H1 (cell line): ENCODE measurements around the gene ABI1. TPM values are rescaled to one million over a fixed set of nuclear protein-coding genes. Genes with fewer than 3 reads are reported as not detected.

Source experiments
- CTCF ChIA-PET: fragments of 300-600 bp; sonication (Branson Sonifier 250); formaldehyde crosslinking; loops from one replicate; lab custom pipeline; 2021; ENCODE audit not compliant: partially characterized antibody; lab: Charles Lee
- POLR2A ChIA-PET: fragments of 300-600 bp; sonication (Branson Sonifier 250); formaldehyde crosslinking; loops from one replicate; lab custom pipeline; 2021; ENCODE audit warnings: inconsistent platforms; ENCODE audit not compliant: partially characterized antibody; lab: Charles Lee
- DNase-seq, 2 experiments: peaks; one replicate each; pipeline versions ENCODE4 v3.0.0 to v3.0.0-alpha.2; 2010 to 2022; ENCODE audit warnings: low spot score in 2 of 2, low read depth in 1 of 2, mixed read lengths in 1 of 2
- FAIRE-seq: peaks from 2 replicates; lab custom pipeline; 2011; peaks lifted over from hg19 to GRCh38; lab: Jason Lieb, UNC
- H2AFZ ChIP-seq: 2 replicates; pipeline ENCODE4 v1.8.1; 2012; ENCODE audit warnings: low read length, inconsistent platforms
- H2AK5ac ChIP-seq: 2 replicates; pipeline ENCODE4 v1.6.1; 2013; ENCODE audit warnings: low read depth, low read length
- H2BK120ac ChIP-seq: replicated peaks from 2 replicates; pipeline ENCODE3; 2013; ENCODE audit warnings: low read depth, low read length, inconsistent platforms
- H2BK12ac ChIP-seq: 2 replicates; pipeline ENCODE4 v1.6.1; 2013; ENCODE audit warnings: low read depth, low read length
- H2BK15ac ChIP-seq: 2 replicates; pipeline ENCODE4 v1.6.1; 2013; ENCODE audit warnings: low read length
- H2BK20ac ChIP-seq: 2 replicates; pipeline ENCODE4 v1.6.1; 2013; ENCODE audit warnings: low read length
- H2BK5ac ChIP-seq: 2 replicates; pipeline ENCODE4 v1.6.1; 2013; ENCODE audit warnings: low read depth, low read length
- H3K14ac ChIP-seq: 2 replicates; pipeline ENCODE4 v1.6.1; 2013; ENCODE audit warnings: inconsistent platforms; ENCODE audit not compliant: insufficient read length
- H3K18ac ChIP-seq: 2 replicates; pipeline ENCODE4 v1.6.1; 2013; ENCODE audit warnings: low read length; ENCODE audit errors: extremely low read depth
- H3K23ac ChIP-seq: 2 replicates; pipeline ENCODE4 v1.6.1; 2013; ENCODE audit warnings: inconsistent platforms; ENCODE audit not compliant: insufficient read length
- H3K23me2 ChIP-seq: 2 replicates; pipeline ENCODE4 v1.6.1; 2013; ENCODE audit warnings: low read depth, low read length
- H3K27ac ChIP-seq: 2 replicates; pipeline ENCODE4 v1.6.1; 2011; ENCODE audit warnings: low read depth, low read length, inconsistent platforms
- H3K27me3 ChIP-seq, 4 experiments: replicated peaks in 1 of 4; 1 replicate in 1 of 4; 2 replicates in 3 of 4; pipeline versions ENCODE4 v1.6.1 to v1.8.1; 2011 to 2013; ENCODE audit warnings: low read length in 3 of 4, mild to moderate bottlenecking in 3 of 4, inconsistent platforms in 2 of 4, mixed read lengths in 2 of 4, moderate library complexity in 1 of 4; ENCODE audit not compliant: control insufficient read depth in 3 of 4, insufficient read depth in 3 of 4; ENCODE audit errors: extremely low read depth in 1 of 4
- H3K36me3 ChIP-seq, 4 experiments: 2 replicates each; pipeline versions ENCODE4 v1.6.1 to v1.8.1; 2011 to 2013; ENCODE audit warnings: mild to moderate bottlenecking in 4 of 4, low read length in 3 of 4, moderate library complexity in 2 of 4, control low read depth in 1 of 4, inconsistent platforms in 1 of 4; ENCODE audit not compliant: insufficient read depth in 4 of 4, control insufficient read depth in 2 of 4
- H3K4ac ChIP-seq: replicated peaks from 2 replicates; pipeline ENCODE3; 2013; ENCODE audit warnings: low read length, low read depth, mixed read lengths, inconsistent platforms; ENCODE audit not compliant: insufficient read length
- H3K4me1 ChIP-seq, 4 experiments: replicated peaks in 1 of 4; 1 replicate in 1 of 4; 2 replicates in 3 of 4; pipeline versions ENCODE4 v1.6.1 to v1.8.1; 2011 to 2013; ENCODE audit warnings: low read length in 3 of 4, inconsistent platforms in 2 of 4, mixed read lengths in 1 of 4; ENCODE audit not compliant: insufficient read depth in 4 of 4, control insufficient read depth in 3 of 4
- H3K4me2 ChIP-seq, 2 experiments: 2 replicates each; pipeline versions ENCODE4 v1.6.1 to v1.8.1; 2011 to 2013; ENCODE audit warnings: low read depth in 2 of 2, low read length in 2 of 2, control low read depth in 1 of 2, inconsistent platforms in 1 of 2, mild to moderate bottlenecking in 1 of 2; ENCODE audit not compliant: insufficient read depth in 1 of 2
- H3K4me3 ChIP-seq, 4 experiments: fragments of 200-600, 300-600 bp in 1 of 4; sonication (generic), shearing (Covaris generic), sonication (Bioruptor Twin) in 1 of 4; 2 replicates each; pipeline versions ENCODE4 v1.5.1 to v1.8.1; 2011 to 2016; ENCODE audit warnings: low read length in 4 of 4, low read depth in 3 of 4, control low read depth in 2 of 4, inconsistent platforms in 2 of 4, mild to moderate bottlenecking in 2 of 4, mixed read lengths in 1 of 4, moderate library complexity in 1 of 4; ENCODE audit not compliant: insufficient read depth in 2 of 4; ENCODE audit errors: extremely low read depth in 1 of 4
- H3K56ac ChIP-seq: replicated peaks from 2 replicates; pipeline ENCODE3; 2013; ENCODE audit warnings: low read depth, mild to moderate bottlenecking, mixed read lengths, low read length, inconsistent platforms; ENCODE audit not compliant: insufficient read length
- H3K79me1 ChIP-seq: 2 replicates; pipeline ENCODE4 v1.6.1; 2013; ENCODE audit warnings: low read depth, low read length, control low read depth
- H3K79me2 ChIP-seq, 2 experiments: 2 replicates each; pipeline versions ENCODE4 v1.6.1 to v1.8.1; 2012 to 2013; ENCODE audit warnings: low read length in 2 of 2, mild to moderate bottlenecking in 2 of 2, inconsistent platforms in 1 of 2; ENCODE audit not compliant: insufficient read depth in 2 of 2, control insufficient read depth in 1 of 2
- H3K9ac ChIP-seq, 4 experiments: replicated peaks in 1 of 4; 1 replicate in 1 of 4; 2 replicates in 3 of 4; pipeline versions ENCODE4 v1.6.1 to v1.8.1; 2011 to 2013; ENCODE audit warnings: low read depth in 3 of 4, low read length in 3 of 4, control low read depth in 2 of 4, mild to moderate bottlenecking in 2 of 4, moderate library complexity in 2 of 4, inconsistent platforms in 1 of 4; ENCODE audit errors: extremely low read depth in 1 of 4
- H3K9me3 ChIP-seq, 2 experiments: 2 replicates each; pipeline versions ENCODE4 v1.6.1 to v1.8.1; 2012 to 2013; ENCODE audit warnings: mild to moderate bottlenecking in 2 of 2, moderate library complexity in 2 of 2, control low read depth in 1 of 2, inconsistent platforms in 1 of 2, low read depth in 1 of 2, low read length in 1 of 2, mixed read lengths in 1 of 2; ENCODE audit not compliant: insufficient read depth in 2 of 2
- H4K20me1 ChIP-seq, 2 experiments: replicated peaks in 1 of 2; 2 replicates each; pipeline versions ENCODE3 to v1.8.1; 2011 to 2013; ENCODE audit warnings: inconsistent platforms in 2 of 2, low read length in 2 of 2, mild to moderate bottlenecking in 1 of 2; ENCODE audit not compliant: insufficient read depth in 2 of 2, control insufficient read depth in 1 of 2
- H4K5ac ChIP-seq: 2 replicates; pipeline ENCODE4 v1.6.1; 2013; ENCODE audit warnings: low read length, low read depth, mixed read lengths, inconsistent platforms; ENCODE audit not compliant: insufficient read length
- H4K8ac ChIP-seq: 2 replicates; pipeline ENCODE4 v1.8.0; 2013; ENCODE audit warnings: mild to moderate bottlenecking, moderate library complexity, low read length, inconsistent platforms; ENCODE audit not compliant: insufficient read depth; ENCODE audit errors: extremely low read depth
- H4K91ac ChIP-seq: replicated peaks from 2 replicates; pipeline ENCODE3; 2013; ENCODE audit warnings: low read length, mixed read lengths, inconsistent platforms; ENCODE audit not compliant: insufficient read length
- ATF3 ChIP-seq: IDR thresholded peaks from 2 replicates; pipeline ENCODE4 v1.6.1; 2011; ENCODE audit warnings: low read depth, mild to moderate bottlenecking, low read length; ENCODE audit not compliant: insufficient read depth
- POLR2AphosphoS5 ChIP-seq: IDR thresholded peaks from 2 replicates; pipeline ENCODE4 v1.6.1; 2011; ENCODE audit warnings: low read depth, low read length
- WGBS, 2 experiments: shearing (Covaris generic) in 1 of 2; methylation state at CpG; one replicate each; pipeline versions ENCODE4 v1.1.6 to v1.1.7; 2013 to 2015; ENCODE audit warnings: low lambda C conversion rate in 2 of 2, mixed read lengths in 2 of 2, inconsistent platforms in 1 of 2, low coverage in 1 of 2, missing lambda C conversion rate in 1 of 2; ENCODE audit not compliant: insufficient replicate concordance in 2 of 2, insufficient coverage in 1 of 2, insufficient read length in 1 of 2; ENCODE audit errors: extremely low coverage in 1 of 2, missing lambda C conversion rate in 1 of 2; 5-methylcytosine and 5-hydroxymethylcytosine counted together
- polyA plus RNA-seq, 7 experiments: library from polyadenylated mRNA; depleted of rRNA in 3 of 7; stranded (reverse) in 5 of 7; unstranded in 2 of 7; fragments of >200 nt in 5 of 7; fragments of 200-250 nt in 2 of 7; gene quantifications; 1 replicate in 5 of 7; 2 replicates in 1 of 7; 4 replicates in 1 of 7; pipeline versions ENCODE4 v1.2.1 to v1.2.3, GENCODE V29; 2011 to 2013; ENCODE audit warnings: missing spikeins in 2 of 7, mixed read lengths in 2 of 7
- total RNA-seq: library from RNA; stranded (reverse); fragmentation: NEBNext Ultra II Directional; extraction: Animal tissue kit (Norgen Biotek cat#: 25700); gene quantifications from 2 replicates; pipeline ENCODE4 v1.2.1, GENCODE V29; 2021

ABI1 gene
- total and polyA plus RNA-seq, 2 of the 8 experiments (the other 6 are each of a cell fraction or from before 2014, with no cell fraction given): 35.4 to 37.0 TPM

- ChIA-PET CTCF (interaction anchor here (1.7 to 8.2 kb wide), 2 partner anchors 10 to 149 kb away, joined by 6 to 147 read pairs; no protein-coding TSS in a partner anchor), POLR2A (no interaction called here)
- Histone ChIP-seq H3K27ac (no peak overlapping the region), H2AK5ac (no peak overlapping the region), H4K5ac (no peak overlapping the region), H3K23ac (no peak overlapping the region), H3K27me3 (no peaks in the 10 kb centered on the region), H3K9ac (no peak overlapping the region), H3K79me2 (no peaks in the 10 kb centered on the region), H3K79me1 (no peaks in the 10 kb centered on the region), H4K20me1 (no peaks in the 10 kb centered on the region), H3K23me2 (no peaks in the 10 kb centered on the region), H2BK20ac (no peak overlapping the region), H3K36me3 (peaks cover 0 to 28% (median 16%) of the 10 kb centered on the region in 4 experiments; a peak in 5 of 8 replicates), H3K4ac (no peak overlapping the region), H3K9me3 (no peaks in the 10 kb centered on the region), H3K18ac (no peak overlapping the region), H4K8ac (no peak overlapping the region), H3K4me1 (peaks cover 0 to 4% (median 2%) of the 10 kb centered on the region in 4 experiments; a peak in 2 of 7 replicates), H3K56ac (no peak overlapping the region), H3K14ac (no peak overlapping the region), H4K91ac (no peak overlapping the region), H3K4me2 (no peak overlapping the region), H2BK12ac (no peak overlapping the region), H3K4me3 (no peak overlapping the region), H2BK15ac (no peak overlapping the region), H2BK5ac (no peak overlapping the region), H2BK120ac (no peak overlapping the region), H2AFZ (no peak overlapping the region)
- FAIRE-seq (no peak), DNase-seq (no peak)
- WGBS, 2 experiments: 93% methylated on average over 2 of the region's 2 CpGs; no CpG with 5 or more reads in 1 of the 2 experiments
- no peak for TF ChIP-seq POLR2AphosphoS5
- no peak for TF ChIP-seq ATF3
Observed at GRCh38 chr10:26730552-26730951, 130.2 kb downstream of the ABI1 start.
